Suprapubic skin (tissue), 4 donors: Measurements from ENCODE around the gene MAGI1.

Experiments
- CTCF ChIP-seq, 2 donors: fragments of 200-600 bp in 1 of 2; fragments of 450-650 bp in 1 of 2; sonication (generic) in 1 of 2; IDR thresholded peaks; one replicate each; pipeline ENCODE4 v1.5.1; 2016 to 2019; ENCODE audit warnings: antibody characterized with exemption in 2 of 2, mild to moderate bottlenecking in 1 of 2, moderate library complexity in 1 of 2
- POLR2A ChIP-seq, 2 donors: fragments of 450-650 bp; IDR thresholded peaks; one replicate each; pipeline ENCODE4 v1.6.1; 2017; ENCODE audit warnings: antibody characterized with exemption in 2 of 2, mild to moderate bottlenecking in 2 of 2, moderate library complexity in 2 of 2
- POLR2AphosphoS5 ChIP-seq, 3 donors: sonication (generic); formaldehyde crosslinking; IDR thresholded peaks; one replicate each; pipeline ENCODE4 v1.6.1; 2017; ENCODE audit warnings: antibody characterized with exemption in 3 of 3

- no peak for TF ChIP-seq CTCF (IDR thresholded peaks at IDR 0.05)
- TF ChIP-seq POLR2AphosphoS5 (IDR thresholded peaks at IDR 0.05) = no peak
- no peak for TF ChIP-seq POLR2A (IDR thresholded peaks at IDR 0.05)
Observed at GRCh38 chr3:65729555-65729954, 309.2 kb downstream of the MAGI1 start.
